NCI-H146 treated with DMSO at 0.1 percent for 48 hours (cell line): ENCODE measurements around the gene TSC22D4.

ENCODE experiments used
- DNase-seq: peaks from one replicate; lab custom pipeline; 2025; ENCODE audit not compliant: unreplicated experiment; lab: John Stamatoyannopoulos, UW

TSC22D4 gene

GRCh38 chr7:100429637-100430492 is 49.1 kb downstream of the TSC22D4 start, which contains the start of gene MEPCE:
MEPCE (plus strand) TSS chr7:100429831; CDS start chr7:100430019, 188 bp downstream.
- peak; percentile 88 for DNase-seq

GRCh38 chr7:100428967-100429636 is 49.9 kb downstream of the TSC22D4 start:
- peak; percentile 98 for DNase-seq

GRCh38 chr7:100428199-100428966 is 50.6 kb downstream of the TSC22D4 start, which contains the start of gene ZCWPW1:
ZCWPW1 (minus strand) TSS chr7:100428703; CDS start chr7:100420649, 8,054 bp downstream.
- peak; percentile 93 for DNase-seq

GRCh38 chr7:100427762-100428198 is 51.2 kb downstream of the TSC22D4 start:
- no peak for DNase-seq

GRCh38 chr7:100426516-100426915 is 52.5 kb downstream of the TSC22D4 start:
- no peak for DNase-seq

GRCh38 chr7:100425347-100425746 is 53.7 kb downstream of the TSC22D4 start:
- DNase-seq: no peak

- no peak for DNase-seq
Measured at GRCh38 chr7:100423315-100423714, 55.7 kb downstream of the TSC22D4 start.

- DNase-seq: no peak
Measured at GRCh38 chr7:100419660-100420226, 59.3 kb downstream of the TSC22D4 start.

- no peak for DNase-seq
Measured at GRCh38 chr7:100418930-100419659, 59.9 kb downstream of the TSC22D4 start.
